Kidney epithelial cell (primary cell): ENCODE measurements around the gene BRINP3. TPM values are rescaled to one million over a fixed set of nuclear protein-coding genes. Genes with fewer than 3 reads are reported as not detected.

ENCODE experiments used
- DNase-seq: peaks from one replicate; pipeline ENCODE4 v3.0.0-alpha.2; 2010; ENCODE audit warnings: low read depth
- H3K27me3 ChIP-seq: 2 replicates; pipeline ENCODE4 v1.6.0; 2011; ENCODE audit warnings: low read length; ENCODE audit not compliant: control insufficient read depth, insufficient read depth
- H3K36me3 ChIP-seq: 2 replicates; pipeline ENCODE4 v1.5.1; 2011; ENCODE audit warnings: low read length; ENCODE audit not compliant: control insufficient read depth, insufficient read depth
- H3K4me3 ChIP-seq: 2 replicates; pipeline ENCODE4 v1.5.1; 2011; ENCODE audit warnings: low read depth, mild to moderate bottlenecking, control low read depth, low read length
- CTCF ChIP-seq: IDR thresholded peaks from 2 replicates; pipeline ENCODE4 v1.5.1; 2011; ENCODE audit warnings: mild to moderate bottlenecking, moderate library complexity, low read length, control low read depth, inconsistent platforms; ENCODE audit not compliant: insufficient read depth, poor library complexity, severe bottlenecking
- total RNA-seq: library from RNA; depleted of rRNA; stranded (reverse); fragments of >200 nt; gene quantifications from 2 replicates; pipeline ENCODE4 v1.2.3, GENCODE V29; 2015

The BRINP3 gene
- total RNA-seq, 1 donor from 2014 or later = 0.04 TPM

- H3K27me3 ChIP-seq = no peaks in the 10 kb centered on the region
- TF ChIP-seq CTCF = no peak
- H3K36me3 ChIP-seq = no peaks in the 10 kb centered on the region
- no peak overlapping the region for H3K4me3 ChIP-seq
- DNase-seq = no peak
These were observed 13.7 kb upstream of the BRINP3 start for GRCh38 chr1:190491404-190491803.

DNA sequence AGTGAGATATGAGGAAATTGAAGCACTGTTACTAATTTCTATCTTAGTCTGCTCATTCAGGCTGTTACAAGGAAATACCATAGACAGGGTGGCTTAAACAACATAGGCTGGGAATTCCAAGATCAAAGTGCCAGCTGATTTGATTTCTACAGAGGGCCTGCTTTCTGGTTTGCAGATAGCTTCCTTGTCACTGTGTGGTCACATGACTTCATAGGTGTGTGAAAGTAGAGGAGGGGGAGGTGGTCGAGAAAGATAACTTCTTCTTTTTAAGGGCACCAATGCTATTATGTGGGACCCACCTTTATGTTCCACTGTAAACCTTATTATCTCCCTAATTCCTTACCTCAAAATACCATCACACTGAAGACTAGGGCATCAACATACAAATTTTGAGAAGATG is 6.4 kb upstream of the BRINP3 start:
- no peaks in the 10 kb centered on the region for H3K36me3 ChIP-seq
- DNase-seq = no peak
- no peak overlapping the region for H3K4me3 ChIP-seq
- TF ChIP-seq CTCF = no peak
- no peaks in the 10 kb centered on the region for H3K27me3 ChIP-seq

- H3K4me3 ChIP-seq = no peak overlapping the region
- no peaks in the 10 kb centered on the region for H3K36me3 ChIP-seq
- DNase-seq = no peak
- no peak for TF ChIP-seq CTCF
- H3K27me3 ChIP-seq = peaks cover 2% of the 10 kb centered on the region
These were observed 2.6 kb upstream of the BRINP3 start for GRCh38 chr1:190480231-190480630.

GRCh38 chr1:190479516-190479915 is 1.9 kb upstream of the BRINP3 start:
- DNase-seq = no peak
- H3K36me3 ChIP-seq = no peaks in the 10 kb centered on the region
- peaks cover 3% of the 10 kb centered on the region for H3K27me3 ChIP-seq
- no peak overlapping the region for H3K4me3 ChIP-seq
- no peak for TF ChIP-seq CTCF

DNA sequence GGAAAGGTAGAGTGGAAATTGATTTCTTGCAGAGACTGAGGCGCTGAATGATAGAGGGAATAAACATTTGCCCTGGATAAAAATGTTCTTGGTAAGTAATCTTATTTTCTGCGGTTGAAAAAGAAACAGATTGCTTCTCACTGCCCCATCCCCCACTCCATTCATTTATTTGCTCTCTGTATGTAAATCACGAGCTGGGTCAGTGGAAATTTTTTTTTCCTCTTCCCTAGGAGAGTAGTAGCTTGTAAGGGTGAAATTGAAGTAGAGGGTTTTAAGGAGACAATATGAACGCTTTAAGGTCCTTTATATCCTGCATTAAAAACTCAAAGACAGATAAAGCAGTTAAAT is 1.4 kb upstream of the BRINP3 start:
- TF ChIP-seq CTCF = no peak
- Histone ChIP-seq H3K4me3 (peak overlapping the region; percentile 51), H3K36me3 (no peaks in the 10 kb centered on the region), H3K27me3 (peaks cover 3% of the 10 kb centered on the region)
- DNase-seq = no peak

DNA sequence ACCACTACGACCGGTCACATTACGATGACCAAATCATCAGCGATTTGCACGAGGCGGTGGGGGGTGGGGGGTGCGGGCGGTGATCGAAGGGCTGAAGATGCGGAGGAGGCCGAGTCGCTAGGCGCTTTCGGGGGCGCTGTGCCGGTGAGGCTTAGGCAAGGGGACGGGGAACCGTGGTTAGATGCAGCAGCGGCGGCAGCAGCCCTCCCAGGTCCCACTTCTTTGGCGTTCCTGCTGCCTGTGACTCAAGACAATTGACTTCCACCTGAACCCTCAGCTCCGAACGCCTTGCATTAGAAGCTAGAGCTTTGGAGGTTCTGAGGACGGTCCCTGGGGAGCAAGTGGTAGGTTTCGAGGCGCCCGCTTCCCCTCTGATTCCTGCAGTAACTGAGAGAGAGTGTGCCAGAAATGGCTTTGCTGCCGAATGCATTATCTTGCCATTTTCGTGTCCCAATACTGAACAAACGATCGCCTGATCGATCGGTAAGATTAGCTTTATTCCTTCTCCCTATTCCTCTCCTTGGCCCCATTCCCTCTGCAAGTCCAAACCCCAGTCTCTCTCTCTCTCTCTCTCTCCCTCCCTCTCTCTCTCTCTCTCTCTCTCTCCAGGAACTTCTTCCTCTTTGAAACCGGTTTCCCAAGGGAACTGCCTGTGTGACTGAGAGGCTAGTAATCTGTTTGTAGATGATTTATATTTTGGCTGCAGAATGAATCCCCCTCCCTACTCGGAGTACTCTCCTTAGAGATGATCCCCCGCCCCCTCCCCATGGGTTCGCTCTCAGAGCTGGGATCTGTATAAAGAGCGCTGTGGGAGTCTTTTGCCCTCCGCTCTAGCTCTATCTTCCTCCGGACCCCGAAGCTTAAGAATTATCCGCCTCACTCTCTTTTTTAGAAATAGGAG is 735 bp upstream of the BRINP3 start:
- peak; percentile 14 for TF ChIP-seq CTCF
- Histone ChIP-seq H3K4me3 (peak overlapping the region; percentile 51), H3K36me3 (no peaks in the 10 kb centered on the region), H3K27me3 (peaks cover 3% of the 10 kb centered on the region)
- no peak for DNase-seq
